Esophagus muscularis mucosa (tissue), 4 donors: ENCODE results near the gene EIF3F.

Experiments
- EP300 ChIP-seq: sonication (generic); formaldehyde crosslinking; IDR thresholded peaks from one replicate; pipeline ENCODE4 v1.6.1; 2017; ENCODE audit warnings: antibody characterized with exemption
- POLR2A ChIP-seq: fragments of 450-650 bp; IDR thresholded peaks from one replicate; pipeline ENCODE4 v1.6.1; 2017; ENCODE audit warnings: antibody characterized with exemption, moderate library complexity, mild to moderate bottlenecking, low read depth
- POLR2AphosphoS5 ChIP-seq, 2 donors: sonication (generic); formaldehyde crosslinking; IDR thresholded peaks; one replicate each; pipeline ENCODE4 v1.6.1; 2017; ENCODE audit warnings: antibody characterized with exemption in 2 of 2
- TF ChIP-seq, protein P1 (sequence below), 3 experiments: fragments of 200-600 bp in 2 of 3; fragments of 450-650 bp in 1 of 3; sonication (generic) in 2 of 3; IDR thresholded peaks; one replicate each; pipeline ENCODE4 v1.5.1; 2017 to 2019; ENCODE audit warnings: antibody characterized with exemption in 3 of 3, mild to moderate bottlenecking in 2 of 3, moderate library complexity in 1 of 3

DNA sequence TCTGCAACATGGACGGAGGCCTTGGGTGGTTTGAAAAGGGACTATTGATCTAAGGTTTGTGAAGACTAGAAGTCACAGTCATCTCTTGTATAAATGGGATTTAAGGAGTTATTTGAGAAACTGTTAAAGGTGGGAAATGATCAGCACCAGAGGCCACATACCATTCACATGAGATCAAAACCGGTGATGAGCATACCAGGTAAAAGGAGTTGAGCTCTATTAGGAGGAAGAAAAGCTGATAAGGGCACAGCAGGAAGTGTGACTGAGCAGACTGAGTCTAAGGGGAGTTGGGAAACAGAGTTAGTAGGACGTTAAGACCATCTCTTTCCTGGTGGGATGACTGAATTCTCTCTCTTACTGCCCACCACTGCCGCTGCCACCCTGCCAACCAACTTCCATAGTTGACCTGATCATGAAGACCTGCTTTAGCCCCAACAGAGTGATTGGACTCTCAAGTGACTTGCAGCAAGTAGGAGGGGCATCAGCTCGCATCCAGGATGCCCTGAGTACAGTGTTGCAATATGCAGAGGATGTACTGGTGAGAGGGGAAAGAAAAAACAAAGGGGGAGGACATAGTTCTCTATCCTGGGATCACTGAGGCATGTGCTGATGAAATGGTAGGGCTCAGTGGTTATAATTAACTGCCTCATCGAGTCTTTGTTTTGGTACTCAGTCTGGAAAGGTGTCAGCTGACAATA, 7.6 kb downstream of the EIF3F start:
- TF ChIP-seq, protein P1, sequence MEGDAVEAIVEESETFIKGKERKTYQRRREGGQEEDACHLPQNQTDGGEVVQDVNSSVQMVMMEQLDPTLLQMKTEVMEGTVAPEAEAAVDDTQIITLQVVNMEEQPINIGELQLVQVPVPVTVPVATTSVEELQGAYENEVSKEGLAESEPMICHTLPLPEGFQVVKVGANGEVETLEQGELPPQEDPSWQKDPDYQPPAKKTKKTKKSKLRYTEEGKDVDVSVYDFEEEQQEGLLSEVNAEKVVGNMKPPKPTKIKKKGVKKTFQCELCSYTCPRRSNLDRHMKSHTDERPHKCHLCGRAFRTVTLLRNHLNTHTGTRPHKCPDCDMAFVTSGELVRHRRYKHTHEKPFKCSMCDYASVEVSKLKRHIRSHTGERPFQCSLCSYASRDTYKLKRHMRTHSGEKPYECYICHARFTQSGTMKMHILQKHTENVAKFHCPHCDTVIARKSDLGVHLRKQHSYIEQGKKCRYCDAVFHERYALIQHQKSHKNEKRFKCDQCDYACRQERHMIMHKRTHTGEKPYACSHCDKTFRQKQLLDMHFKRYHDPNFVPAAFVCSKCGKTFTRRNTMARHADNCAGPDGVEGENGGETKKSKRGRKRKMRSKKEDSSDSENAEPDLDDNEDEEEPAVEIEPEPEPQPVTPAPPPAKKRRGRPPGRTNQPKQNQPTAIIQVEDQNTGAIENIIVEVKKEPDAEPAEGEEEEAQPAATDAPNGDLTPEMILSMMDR (IDR thresholded peaks at IDR 0.05): no peak
- TF ChIP-seq POLR2A (no peak), POLR2AphosphoS5 (IDR thresholded peaks at IDR 0.05) (no peak), EP300 (no peak)
